WTC11 (cell line): Measurements from ENCODE around the gene CNTN5. TPM values are rescaled to one million over a fixed set of nuclear protein-coding genes. Genes with fewer than 3 reads are reported as not detected.

Experiments used
- ATAC-seq: fragments of 200-7000 bp; cut with Tn5 transposase; 2 replicates; pipeline ENCODE4 v1.10.0; 2021; ENCODE audit warnings: mild to moderate bottlenecking, moderate library complexity
- CTCF ChIA-PET: fragments of 300-600 bp; sonication (Branson Sonifier 250); formaldehyde crosslinking; loops from one replicate; lab custom pipeline; 2021; ENCODE audit warnings: antibody characterized with exemption; lab: Charles Lee
- POLR2A ChIA-PET: fragments of 350-600 bp; sonication (Branson Sonifier 250); formaldehyde crosslinking; loops from one replicate; lab custom pipeline; 2021; ENCODE audit warnings: antibody characterized with exemption; lab: Charles Lee
- DNase-seq: peaks from one replicate; pipeline ENCODE4 v3.0.0; 2021; ENCODE audit warnings: low spot score
- H3K27ac Mint-ChIP-seq: 2 replicates; pipeline ENCODE4 v1.8.0; 2021; ENCODE audit warnings: mixed read lengths
- H3K27me3 Mint-ChIP-seq: 2 replicates; pipeline ENCODE4 v1.8.0; 2021; ENCODE audit warnings: low read depth, mild to moderate bottlenecking, moderate library complexity, mixed read lengths
- H3K36me3 Mint-ChIP-seq: 2 replicates; pipeline ENCODE4 v1.8.0; 2021; ENCODE audit warnings: mixed read lengths
- H3K4me1 Mint-ChIP-seq: 2 replicates; pipeline ENCODE4 v1.8.0; 2022; ENCODE audit warnings: mixed read lengths
- H3K4me3 Mint-ChIP-seq: 2 replicates; pipeline ENCODE4 v1.8.0; 2021; ENCODE audit warnings: mild to moderate bottlenecking, moderate library complexity, mixed read lengths
- H3K9me3 Mint-ChIP-seq: 2 replicates; pipeline ENCODE4 v1.8.0; 2021; ENCODE audit warnings: mixed read lengths
- E2F4 ChIP-seq: sonication (generic); formaldehyde crosslinking; IDR thresholded peaks from 2 replicates; pipeline ENCODE4 v1.8.1; 2022; ENCODE audit warnings: low read depth, mild to moderate bottlenecking, moderate library complexity, missing genetic modification reagents, borderline replicate concordance
- EMX1 ChIP-seq: fragments of 250-450 bp; sonication (Bioruptor Pico); IDR thresholded peaks from 2 replicates; pipeline ENCODE4 v1.8.0; 2021; ENCODE audit warnings: mild to moderate bottlenecking
- HMGXB4 ChIP-seq: sonication (generic); formaldehyde crosslinking; IDR thresholded peaks from 2 replicates; pipeline ENCODE4 v1.8.1; 2023; ENCODE audit warnings: mild to moderate bottlenecking, moderate library complexity, missing genetic modification reagents
- JAZF1 ChIP-seq: fragments of 250-450 bp; sonication (Bioruptor Pico); IDR thresholded peaks from 2 replicates; pipeline ENCODE4 v1.9.0; 2021; ENCODE audit warnings: moderate library complexity, mild to moderate bottlenecking, inconsistent platforms
- NFE2L1 ChIP-seq: sonication (generic); formaldehyde crosslinking; IDR thresholded peaks from 2 replicates; pipeline ENCODE4 v1.8.1; 2023; ENCODE audit warnings: missing genetic modification reagents
- NR2C2 ChIP-seq: sonication (generic); formaldehyde crosslinking; IDR thresholded peaks from 2 replicates; pipeline ENCODE4 v1.8.0; 2022; ENCODE audit warnings: mild to moderate bottlenecking, missing genetic modification reagents
- PRRX2 ChIP-seq: fragments of 250-450 bp; sonication (Bioruptor Pico); IDR thresholded peaks from 2 replicates; pipeline ENCODE4 v1.8.0; 2021; ENCODE audit warnings: mild to moderate bottlenecking
- SOX15 ChIP-seq: fragments of 250-450 bp; sonication (Bioruptor Pico); IDR thresholded peaks from 2 replicates; pipeline ENCODE4 v1.9.0; 2021; ENCODE audit warnings: mild to moderate bottlenecking
- STAT6 ChIP-seq: sonication (generic); formaldehyde crosslinking; conservative IDR thresholded peaks from 2 replicates; pipeline ENCODE4 v1.8.1; 2023; ENCODE audit warnings: mild to moderate bottlenecking, low read depth, missing genetic modification reagents, moderate library complexity
- ZBTB43 ChIP-seq: sonication (generic); formaldehyde crosslinking; IDR thresholded peaks from 2 replicates; pipeline ENCODE4 v1.8.1; 2023; ENCODE audit warnings: mild to moderate bottlenecking, missing genetic modification reagents
- ZNF263 ChIP-seq: sonication (generic); formaldehyde crosslinking; IDR thresholded peaks from 2 replicates; pipeline ENCODE4 v1.8.1; 2022; ENCODE audit warnings: low read depth, mild to moderate bottlenecking, moderate library complexity, missing genetic modification reagents
- ZNF396 ChIP-seq: fragments of 250-450 bp; sonication (Bioruptor Pico); IDR thresholded peaks from 2 replicates; pipeline ENCODE4 v1.8.0; 2021; ENCODE audit warnings: mild to moderate bottlenecking, moderate library complexity, borderline replicate concordance
- total RNA-seq: library from RNA; stranded (reverse); gene quantifications from 3 replicates; pipeline ENCODE4 v1.2.3, GENCODE V29; 2021
- TF ChIP-seq, protein P1 (sequence below): sonication (generic); formaldehyde crosslinking; IDR thresholded peaks from 2 replicates; pipeline ENCODE4 v1.8.0; 2022; ENCODE audit warnings: mild to moderate bottlenecking, missing genetic modification reagents
- TF ChIP-seq, protein P2 (sequence below): sonication (generic); formaldehyde crosslinking; IDR thresholded peaks from 2 replicates; pipeline ENCODE4 v1.8.0; 2023; ENCODE audit warnings: missing genetic modification reagents
- TF ChIP-seq, protein P3 (sequence below): fragments of 250-450 bp; sonication (Bioruptor Pico); conservative IDR thresholded peaks from 2 replicates; pipeline ENCODE4 v1.9.0; 2021; ENCODE audit warnings: mild to moderate bottlenecking
- TF ChIP-seq, protein P4 (sequence below): sonication (generic); formaldehyde crosslinking; IDR thresholded peaks from 2 replicates; pipeline ENCODE4 v1.8.0; 2022; ENCODE audit warnings: mild to moderate bottlenecking, missing genetic modification reagents

CNTN5 gene
- total RNA-seq, 1 experiment from 2014 or later: 0.07 TPM

DNA sequence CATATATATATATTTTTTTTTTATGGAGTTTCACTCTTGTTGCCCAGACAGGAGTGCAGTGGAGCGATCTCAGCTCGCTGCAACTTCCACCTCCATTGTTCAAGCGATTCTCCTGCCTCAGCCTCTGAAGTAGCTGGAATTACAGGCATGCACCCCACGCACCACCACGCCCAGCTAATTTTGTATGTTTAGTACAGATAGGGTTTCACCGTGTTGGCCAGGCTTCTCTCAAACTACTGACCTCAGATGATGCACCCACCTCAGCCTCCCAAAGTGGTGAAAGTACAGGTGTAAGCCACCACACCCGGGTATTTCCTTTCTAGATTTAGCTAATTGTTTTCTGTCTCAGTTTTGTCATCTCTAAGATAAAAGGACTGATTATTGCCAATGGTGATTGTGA lies 821.1 kb downstream of the CNTN5 start (continued):
- no peak for TF ChIP-seq ZNF263 (CRISPR knock-in tag)
- TF ChIP-seq, protein P1, sequence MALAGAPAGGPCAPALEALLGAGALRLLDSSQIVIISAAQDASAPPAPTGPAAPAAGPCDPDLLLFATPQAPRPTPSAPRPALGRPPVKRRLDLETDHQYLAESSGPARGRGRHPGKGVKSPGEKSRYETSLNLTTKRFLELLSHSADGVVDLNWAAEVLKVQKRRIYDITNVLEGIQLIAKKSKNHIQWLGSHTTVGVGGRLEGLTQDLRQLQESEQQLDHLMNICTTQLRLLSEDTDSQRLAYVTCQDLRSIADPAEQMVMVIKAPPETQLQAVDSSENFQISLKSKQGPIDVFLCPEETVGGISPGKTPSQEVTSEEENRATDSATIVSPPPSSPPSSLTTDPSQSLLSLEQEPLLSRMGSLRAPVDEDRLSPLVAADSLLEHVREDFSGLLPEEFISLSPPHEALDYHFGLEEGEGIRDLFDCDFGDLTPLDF (CRISPR knock-in tag): no peak
- TF ChIP-seq EMX1 (CRISPR knock-in tag): no peak
- TF ChIP-seq, all 79 proteins: peak for 0

- Mint-ChIP-seq H3K27ac (no peak overlapping the region), H3K27me3 (no peaks in the 10 kb centered on the region), H3K9me3 (no peaks in the 10 kb centered on the region), H3K4me3 (no peak overlapping the region), H3K4me1 (peaks cover 12% of the 10 kb centered on the region), H3K36me3 (no peaks in the 10 kb centered on the region)
- POLR2A ChIA-PET: no interaction called here
- CTCF ChIA-PET: no interaction called here
- DNase-seq: no peak
- no peak for ATAC-seq
- TF ChIP-seq NFE2L1 (no peak), ZBTB43 (CRISPR knock-in tag) (no peak), E2F4 (CRISPR knock-in tag) (no peak), ZNF396 (CRISPR knock-in tag) (no peak), PRRX2 (CRISPR knock-in tag) (no peak), HMGXB4 (CRISPR knock-in tag) (no peak), NR2C2 (CRISPR knock-in tag) (no peak), JAZF1 (CRISPR knock-in tag) (no peak), STAT6 (CRISPR knock-in tag) (no peak), SOX15 (CRISPR knock-in tag) (no peak)
- TF ChIP-seq, protein P2, sequence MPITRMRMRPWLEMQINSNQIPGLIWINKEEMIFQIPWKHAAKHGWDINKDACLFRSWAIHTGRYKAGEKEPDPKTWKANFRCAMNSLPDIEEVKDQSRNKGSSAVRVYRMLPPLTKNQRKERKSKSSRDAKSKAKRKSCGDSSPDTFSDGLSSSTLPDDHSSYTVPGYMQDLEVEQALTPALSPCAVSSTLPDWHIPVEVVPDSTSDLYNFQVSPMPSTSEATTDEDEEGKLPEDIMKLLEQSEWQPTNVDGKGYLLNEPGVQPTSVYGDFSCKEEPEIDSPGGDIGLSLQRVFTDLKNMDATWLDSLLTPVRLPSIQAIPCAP (CRISPR knock-in tag): no peak
- TF ChIP-seq, protein P3, sequence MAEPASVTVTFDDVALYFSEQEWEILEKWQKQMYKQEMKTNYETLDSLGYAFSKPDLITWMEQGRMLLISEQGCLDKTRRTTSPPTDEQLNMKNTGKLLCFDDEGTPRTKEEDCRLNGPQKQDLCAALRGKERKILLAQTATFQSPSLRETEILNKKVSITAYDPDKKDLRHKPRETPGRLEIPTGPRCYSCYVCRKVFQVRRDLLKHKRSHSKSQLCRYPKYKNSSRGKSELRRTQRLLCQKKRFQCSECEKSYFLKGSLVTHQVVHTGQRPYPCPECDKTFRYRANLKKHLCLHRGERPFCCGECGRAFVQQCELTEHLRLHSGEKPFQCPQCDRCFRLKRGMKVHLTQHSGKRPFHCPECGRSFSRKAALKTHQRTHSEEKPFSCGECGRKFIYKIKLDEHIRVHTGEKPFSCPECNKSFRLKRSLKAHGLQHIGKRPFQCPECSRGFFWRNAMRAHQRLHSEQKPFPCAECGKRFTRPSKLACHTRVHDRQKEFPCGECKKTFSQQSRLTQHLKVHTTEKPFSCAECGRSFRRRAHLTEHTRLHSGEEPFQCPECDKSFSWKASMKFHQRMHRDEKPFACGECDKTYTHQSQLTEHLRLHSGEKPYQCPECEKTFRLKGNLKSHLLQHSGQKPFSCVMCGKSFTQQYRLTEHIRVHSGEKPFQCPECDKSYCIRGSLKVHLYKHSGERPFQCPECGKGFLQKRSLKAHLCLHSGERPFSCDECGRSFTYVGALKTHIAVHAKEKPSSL (CRISPR knock-in tag): no peak
- TF ChIP-seq, protein P4, sequence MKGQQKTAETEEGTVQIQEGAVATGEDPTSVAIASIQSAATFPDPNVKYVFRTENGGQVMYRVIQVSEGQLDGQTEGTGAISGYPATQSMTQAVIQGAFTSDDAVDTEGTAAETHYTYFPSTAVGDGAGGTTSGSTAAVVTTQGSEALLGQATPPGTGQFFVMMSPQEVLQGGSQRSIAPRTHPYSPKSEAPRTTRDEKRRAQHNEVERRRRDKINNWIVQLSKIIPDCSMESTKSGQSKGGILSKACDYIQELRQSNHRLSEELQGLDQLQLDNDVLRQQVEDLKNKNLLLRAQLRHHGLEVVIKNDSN (CRISPR knock-in tag): no peak
Observed at GRCh38 chr11:99865951-99866350, 845.2 kb downstream of the CNTN5 start.
